HG03045 (cell line): ENCODE data around the gene IFITM2.
"Not testable (repeated sequence)": the region's sequence is repeated elsewhere in the genome, so short reads cannot be mapped to it uniquely, and the experiment has no call there.

Experiments used
- ATAC-seq: cut with Tn5 transposase; IDR thresholded peaks from one replicate; pipeline ENCODE4 v1.9.1; 2021; ENCODE audit warnings: mild to moderate bottlenecking, moderate library complexity; ENCODE audit not compliant: unreplicated experiment

Gene IFITM2

DNA sequence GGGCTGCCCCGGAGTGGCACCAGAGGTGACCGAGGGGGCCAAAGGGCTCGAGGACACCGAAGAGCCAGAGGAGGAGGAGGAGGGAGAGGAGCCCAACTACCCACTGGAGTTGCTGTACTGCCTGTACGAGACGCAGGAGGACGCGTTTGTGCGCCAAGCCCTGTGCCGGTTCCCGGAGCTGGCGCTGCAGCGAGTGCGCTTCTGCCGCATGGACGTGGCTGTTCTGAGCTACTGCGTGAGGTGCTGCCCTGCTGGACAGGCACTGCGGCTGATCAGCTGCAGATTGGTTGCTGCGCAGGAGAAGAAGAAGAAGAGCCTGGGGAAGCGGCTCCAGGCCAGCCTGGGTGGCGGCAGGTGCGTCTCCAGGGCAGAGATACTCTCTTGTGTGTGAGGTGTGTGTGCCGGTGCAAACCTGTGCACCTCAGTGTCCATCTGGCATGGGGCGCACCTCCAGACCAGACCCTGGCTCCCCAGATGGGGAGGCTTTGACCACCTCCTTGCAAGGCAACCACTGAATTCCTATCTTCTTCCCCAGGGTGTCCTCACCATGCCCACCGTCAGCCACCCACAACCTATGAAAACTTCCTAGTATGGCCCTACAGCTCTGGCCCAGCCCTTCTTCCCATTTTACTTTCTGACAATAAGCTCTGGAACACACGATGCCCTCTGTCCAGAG lies 26.0 kb upstream of the IFITM2 start:
- no peak for ATAC-seq

DNA sequence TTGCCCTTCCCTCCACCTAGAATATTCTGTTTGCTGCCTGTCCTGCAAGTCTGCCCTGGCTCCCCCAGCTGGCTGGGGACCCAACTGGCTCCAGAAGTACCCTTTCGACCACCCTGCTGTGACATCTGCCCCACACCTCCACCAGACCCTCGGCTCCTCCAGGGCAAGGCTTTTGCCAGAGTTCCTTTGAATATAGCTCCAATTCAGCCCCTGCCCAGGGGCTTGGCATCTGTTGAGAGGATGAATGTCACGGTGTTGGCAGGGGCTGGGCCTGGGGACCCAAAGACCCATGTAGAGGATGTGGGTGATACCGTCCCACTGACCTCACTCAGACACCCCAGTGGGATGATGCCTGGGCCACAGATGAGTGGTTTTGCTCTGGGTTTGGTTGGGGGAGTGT lies 25.4 kb upstream of the IFITM2 start:
- ATAC-seq, result no peak

DNA sequence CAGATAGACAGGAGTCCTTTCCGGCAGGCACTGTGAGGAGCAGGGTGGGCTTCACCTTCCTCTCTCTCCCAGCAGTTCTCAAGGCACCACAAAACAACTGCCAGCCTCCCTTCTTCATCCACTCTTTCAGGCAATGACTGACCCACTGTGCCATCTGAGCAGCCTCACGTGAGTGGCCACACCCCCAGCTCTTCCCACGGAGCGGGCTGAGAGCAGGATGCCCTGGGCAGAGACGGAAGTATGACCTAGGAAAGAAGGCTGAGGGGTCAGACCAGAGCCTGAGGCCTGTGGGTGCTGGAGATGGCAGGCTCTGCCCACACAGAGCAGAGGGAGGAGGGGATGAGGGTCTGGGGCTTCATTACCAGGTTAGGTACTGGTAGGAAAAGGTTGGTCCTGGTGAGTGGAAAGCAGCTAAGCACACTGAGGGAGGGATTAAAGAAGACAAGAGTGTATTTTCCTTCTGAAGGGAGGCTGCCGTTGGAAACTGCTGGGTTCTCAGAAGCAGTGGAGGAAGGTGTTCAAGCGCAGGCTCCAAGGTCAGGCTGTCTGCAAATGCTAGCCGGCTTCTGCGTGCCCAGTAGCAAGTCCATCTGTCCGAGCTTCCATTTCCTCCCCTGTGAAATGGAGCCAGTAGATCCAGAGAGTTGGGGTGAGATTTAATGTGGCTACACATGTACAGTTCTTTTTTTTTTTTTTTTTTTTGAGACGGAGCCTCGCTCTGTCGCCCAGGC lies 24.8 kb upstream of the IFITM2 start:
- no peak for ATAC-seq

DNA sequence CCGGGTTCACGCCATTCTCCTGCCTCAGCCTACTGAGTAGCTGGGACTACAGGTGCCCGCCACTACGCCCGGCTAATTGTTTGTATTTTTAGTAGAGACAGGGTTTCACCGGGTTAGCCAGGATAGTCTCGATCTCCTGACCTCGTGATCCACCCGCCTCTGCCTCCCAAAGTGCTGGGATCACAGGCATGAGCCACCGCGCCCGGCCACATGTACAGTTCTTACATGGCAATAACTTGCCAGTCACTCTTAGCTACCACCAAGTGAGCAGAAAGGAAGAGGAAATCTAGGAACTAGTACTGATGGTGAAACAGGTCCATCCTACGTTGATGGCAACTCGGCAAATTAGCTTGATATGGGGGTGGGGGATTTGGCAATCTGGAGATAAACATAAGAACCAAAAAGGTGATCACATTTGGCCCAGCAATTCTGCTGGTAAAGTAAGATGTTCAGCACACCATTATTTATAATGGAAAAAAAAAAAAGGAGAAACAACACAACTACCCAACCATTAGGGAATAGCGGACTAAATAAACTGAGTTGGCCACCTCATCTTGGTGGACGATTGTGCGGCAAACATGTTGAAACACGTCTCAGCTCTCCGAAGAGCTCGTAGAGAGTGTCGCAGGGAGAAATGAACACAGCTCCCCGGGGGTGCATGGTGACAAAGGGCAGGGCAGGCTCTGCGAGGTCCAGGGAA lies 24.1 kb upstream of the IFITM2 start:
- ATAC-seq, result no peak

DNA sequence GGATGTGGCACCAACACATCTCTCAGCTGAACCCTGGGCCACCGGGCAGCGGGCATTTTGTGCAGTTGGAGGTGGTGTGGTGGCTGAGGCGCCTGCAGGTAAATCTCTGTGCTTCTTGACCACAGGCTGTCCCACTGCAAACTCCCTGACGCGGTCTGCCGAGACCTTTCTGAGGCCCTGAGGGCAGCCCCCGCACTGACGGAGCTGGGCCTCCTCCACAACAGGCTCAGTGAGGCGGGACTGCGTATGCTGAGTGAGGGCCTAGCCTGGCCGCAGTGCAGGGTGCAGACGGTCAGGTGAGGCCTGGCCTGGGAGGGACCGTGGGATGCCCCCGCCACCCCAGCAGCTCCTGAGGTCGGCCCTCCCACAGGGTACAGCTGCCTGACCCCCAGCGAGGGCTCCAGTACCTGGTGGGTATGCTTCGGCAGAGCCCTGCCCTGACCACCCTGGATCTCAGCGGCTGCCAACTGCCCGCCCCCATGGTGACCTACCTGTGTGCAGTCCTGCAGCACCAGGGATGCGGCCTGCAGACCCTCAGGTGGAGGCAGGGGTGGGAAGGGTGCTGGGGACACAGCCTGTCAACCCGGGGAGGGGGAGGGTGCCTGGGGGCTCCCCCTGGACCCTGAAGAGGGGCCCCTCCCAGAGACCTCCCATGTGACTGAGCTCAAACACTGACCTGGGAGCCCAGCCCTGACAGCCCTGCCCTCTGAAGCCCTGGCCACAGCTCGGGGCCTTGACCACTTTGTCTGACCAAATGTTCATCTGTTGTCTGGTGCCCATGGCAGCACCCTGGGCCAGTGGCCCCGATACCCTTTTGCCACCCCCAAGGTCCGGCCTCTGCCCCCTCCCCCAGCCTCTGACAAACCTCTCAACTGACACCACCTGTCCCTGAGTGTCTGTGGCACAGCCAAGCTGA lies 23.3 kb upstream of the IFITM2 start:
- ATAC-seq, result no peak

DNA sequence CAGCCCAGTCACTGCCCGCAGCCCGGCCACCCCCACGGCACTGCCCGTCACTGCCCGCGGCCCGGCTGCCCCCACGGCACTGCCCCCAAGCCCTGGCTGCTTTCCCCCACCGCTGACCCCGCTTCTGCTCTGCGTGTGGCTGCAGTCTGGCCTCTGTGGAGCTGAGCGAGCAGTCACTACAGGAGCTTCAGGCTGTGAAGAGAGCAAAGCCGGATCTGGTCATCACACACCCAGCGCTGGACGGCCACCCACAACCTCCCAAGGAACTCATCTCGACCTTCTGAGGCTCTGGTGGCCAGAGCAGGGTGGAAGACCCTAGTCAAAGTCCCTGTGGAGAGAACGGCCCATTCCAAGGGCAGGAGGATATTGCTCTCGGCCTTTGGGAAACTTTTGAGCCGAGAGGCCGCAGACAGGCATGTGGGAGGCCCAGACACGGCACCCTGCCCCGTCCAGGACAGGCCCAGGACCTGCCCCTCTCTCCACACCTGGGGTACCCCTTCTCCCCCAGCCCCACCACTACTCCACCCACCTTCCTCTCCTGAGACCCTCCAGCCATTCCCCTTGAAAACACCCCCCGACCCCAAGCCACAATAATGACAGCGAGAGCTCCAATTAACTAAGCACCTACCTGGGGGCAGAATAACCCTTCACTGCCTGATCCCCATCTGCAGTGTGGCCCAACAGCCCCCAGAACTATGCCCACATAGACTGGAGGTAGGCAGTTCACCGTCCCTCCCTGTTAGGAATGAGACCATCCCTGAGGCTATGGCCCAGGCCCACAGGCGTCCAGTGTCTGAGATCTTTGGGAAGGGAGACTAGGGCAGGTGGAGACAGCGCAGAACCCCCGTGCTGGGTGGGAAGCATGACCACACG lies 22.4 kb upstream of the IFITM2 start:
- no peak for ATAC-seq

DNA sequence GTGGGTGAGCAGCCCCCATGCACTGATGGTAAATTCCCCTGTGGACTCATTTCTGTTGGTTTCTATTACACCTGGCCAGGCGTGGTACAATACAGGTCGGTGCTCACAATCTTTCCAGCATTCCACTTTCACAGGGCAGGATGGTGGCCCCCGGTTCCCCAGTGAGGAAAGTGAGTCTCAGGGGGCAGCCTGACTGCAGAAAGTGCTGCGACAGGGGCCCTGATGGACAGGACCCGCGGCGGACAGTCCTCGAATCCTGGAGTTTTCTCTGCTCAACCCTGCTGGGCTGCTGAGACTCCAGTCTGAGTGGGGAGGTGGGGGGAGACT lies 21.8 kb upstream of the IFITM2 start:
- no peak for ATAC-seq

DNA sequence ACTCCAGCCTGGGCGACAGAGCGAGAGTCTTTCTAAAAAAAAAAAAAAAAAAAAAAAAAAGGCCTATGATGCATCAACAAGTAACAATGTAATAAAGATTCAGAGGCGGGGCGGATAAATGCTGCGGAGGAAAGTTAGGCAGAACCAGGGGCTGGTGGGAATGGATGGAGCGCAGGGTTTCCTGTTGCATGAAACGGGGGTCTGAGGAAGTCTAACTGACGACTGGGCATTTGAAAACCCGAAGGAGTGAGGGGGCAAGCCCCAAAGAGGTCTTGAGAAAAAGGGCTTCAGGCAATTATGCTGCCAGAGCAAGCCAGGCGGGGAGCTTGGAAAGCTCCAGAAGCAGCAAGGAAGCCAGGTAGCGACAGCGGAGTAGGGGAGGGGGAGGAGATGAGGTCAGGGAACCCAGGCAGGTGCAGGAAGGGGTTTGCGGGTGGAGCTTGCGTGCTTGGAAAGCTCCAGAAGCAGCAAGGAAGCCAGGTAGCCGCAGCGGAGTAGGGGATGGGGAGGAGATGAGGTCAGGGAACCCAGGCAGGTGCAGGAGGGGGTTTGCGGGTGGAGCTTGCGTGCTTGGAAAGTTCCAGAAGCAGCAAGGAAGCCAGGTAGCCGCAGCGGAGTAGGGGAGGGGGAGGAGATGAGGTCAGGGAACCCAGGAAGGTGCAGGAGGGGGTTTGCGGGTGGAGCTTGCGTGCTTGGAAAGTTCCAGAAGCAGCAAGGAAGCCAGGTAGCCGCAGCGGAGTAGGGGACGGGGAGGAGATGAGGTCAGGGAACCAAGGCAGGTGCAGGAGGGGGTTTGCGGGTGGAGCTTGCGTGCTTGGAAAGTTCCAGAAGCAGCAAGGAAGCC lies 20.4 kb upstream of the IFITM2 start:
- not testable (repeated sequence) for ATAC-seq

DNA sequence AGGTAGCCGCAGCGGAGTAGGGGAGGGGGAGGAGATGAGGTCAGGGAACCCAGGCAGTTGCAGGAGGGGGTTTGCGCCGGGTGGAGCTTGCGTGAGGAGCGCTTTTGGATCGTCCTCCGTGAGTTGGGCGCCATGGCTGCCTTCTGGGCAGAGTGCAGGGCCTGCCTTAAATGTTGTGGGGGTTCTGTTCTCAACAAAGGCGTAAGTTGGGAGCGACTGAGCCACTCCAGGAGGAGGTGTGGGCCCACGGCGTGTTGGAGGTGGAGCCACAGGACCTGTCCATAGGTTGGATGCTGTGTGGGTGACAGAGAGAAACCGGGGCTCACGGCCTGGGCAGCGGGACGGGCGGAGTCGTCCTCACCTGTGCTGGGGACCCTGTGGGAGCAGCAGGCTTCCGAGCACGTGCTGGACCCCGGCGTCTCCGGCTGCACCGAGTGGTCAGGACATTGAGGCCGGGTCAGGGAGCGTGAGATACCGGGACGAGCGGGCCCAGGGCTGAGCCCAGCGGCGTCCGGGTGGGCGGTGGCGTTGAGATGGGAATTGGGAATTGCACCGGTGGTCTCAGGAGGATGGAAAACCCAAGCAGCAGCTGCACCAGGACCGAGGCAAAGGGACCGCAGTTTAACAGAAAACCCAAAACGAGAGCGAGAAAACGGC lies 19.7 kb upstream of the IFITM2 start:
- ATAC-seq, result no peak

DNA sequence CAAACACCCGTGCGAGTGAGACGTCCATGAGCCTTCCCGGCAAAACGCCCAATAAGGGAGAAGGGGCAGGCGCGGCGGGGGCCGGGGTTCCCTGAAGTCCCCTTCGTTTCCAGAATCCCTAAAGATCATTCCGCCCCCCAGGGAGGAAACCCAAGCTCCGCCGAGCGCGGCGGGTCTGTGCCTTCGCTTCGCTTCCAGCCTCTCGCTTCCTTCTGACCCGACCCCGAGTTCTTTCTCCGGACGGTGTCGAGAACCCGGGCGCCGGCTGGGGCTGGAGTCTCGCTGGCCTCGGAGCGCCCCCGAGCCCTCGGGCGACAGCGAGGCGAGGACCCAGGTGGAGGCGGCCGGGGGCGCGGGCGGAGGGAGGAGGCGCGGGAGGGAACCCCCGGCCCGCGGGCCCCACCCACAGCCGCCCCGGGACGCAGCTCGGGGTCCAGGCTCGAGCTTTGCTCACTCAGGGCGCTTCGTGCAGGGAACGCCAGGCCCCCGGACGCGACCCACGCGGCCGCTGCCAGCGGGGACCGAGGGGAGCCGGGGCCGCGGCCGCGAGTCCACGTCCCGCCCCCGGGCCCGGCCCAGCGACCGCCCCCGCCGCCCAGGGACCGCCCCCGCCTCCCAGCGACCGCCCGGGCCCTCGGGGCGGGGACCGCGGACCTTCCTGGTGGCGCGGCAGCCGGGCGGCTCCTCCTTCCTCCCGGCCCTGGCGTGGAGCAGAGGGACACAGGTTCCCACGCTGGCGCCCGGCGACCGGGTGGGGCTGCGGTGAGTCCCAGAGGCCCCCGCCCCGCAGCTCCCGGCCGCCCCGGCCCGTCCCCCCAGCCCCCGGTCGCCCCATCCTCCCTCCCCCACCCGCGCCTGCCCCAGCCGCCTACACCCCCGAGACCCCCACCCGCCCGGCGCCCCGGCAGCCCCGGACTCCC lies 18.9 kb upstream of the IFITM2 start, which contains the start of gene PGGHG:
Gene PGGHG, plus strand, starts transcription at position 649 of the 920 bp plus-strand sequence. CDS start 691 bp downstream, outside the sequence.
- peak; percentile 74 for ATAC-seq

DNA sequence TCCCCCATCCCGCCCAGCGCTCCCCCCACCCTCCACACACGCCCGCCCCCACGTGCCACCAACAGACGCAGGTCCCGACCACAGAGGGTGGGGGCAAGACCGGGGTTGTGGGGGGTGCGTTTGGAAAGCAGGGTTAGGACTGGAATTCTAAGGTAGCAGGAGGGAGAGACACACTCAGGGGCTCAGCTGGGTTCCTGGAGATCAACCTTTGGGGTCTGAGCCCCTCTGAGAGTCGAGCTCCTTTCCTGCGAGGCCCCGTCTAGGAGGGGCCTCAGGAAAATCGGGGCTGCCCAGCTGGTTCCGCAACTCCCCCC lies 18.3 kb upstream of the IFITM2 start:
- no peak for ATAC-seq

DNA sequence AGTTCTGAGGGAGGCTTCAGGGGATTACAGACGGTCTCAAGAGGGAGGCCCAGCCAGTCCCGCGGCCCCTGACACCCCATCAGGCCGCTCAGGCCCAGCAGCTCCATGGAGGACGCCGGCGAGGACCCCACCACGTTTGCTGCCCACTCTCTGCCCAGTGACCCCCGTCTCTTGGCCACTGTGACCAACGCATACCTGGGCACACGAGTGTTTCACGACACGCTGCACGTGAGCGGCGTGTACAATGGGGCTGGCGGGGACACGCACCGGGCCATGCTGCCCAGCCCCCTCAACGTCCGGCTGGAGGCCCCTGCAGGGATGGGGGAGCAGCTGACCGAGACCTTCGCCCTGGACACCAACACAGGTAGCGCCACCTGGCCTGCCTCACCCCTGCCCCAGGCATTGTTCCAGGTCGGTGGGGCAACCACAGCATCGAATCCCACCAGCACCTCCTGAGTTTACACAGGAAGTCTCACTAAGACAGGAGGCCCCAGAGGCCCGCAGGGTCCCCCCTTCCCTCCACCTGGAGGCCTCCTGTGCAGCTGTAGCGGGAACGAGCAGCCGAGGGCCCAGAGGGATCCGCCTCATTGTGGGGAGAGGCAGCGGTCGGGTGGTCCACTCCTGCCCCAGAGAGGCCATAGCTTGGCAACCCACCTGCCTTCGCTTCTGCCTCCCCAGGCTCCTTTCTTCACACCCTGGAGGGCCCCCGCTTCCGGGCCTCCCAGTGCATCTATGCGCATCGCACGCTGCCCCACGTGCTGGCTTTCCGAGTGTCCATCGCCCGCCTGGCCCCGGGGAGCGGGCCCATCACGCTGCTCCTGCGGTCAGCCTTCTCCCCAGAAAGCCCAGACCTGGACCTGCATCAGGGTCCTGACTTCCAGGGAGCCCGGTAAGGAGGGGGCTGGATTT lies 17.6 kb upstream of the IFITM2 start:
- no peak for ATAC-seq

DNA sequence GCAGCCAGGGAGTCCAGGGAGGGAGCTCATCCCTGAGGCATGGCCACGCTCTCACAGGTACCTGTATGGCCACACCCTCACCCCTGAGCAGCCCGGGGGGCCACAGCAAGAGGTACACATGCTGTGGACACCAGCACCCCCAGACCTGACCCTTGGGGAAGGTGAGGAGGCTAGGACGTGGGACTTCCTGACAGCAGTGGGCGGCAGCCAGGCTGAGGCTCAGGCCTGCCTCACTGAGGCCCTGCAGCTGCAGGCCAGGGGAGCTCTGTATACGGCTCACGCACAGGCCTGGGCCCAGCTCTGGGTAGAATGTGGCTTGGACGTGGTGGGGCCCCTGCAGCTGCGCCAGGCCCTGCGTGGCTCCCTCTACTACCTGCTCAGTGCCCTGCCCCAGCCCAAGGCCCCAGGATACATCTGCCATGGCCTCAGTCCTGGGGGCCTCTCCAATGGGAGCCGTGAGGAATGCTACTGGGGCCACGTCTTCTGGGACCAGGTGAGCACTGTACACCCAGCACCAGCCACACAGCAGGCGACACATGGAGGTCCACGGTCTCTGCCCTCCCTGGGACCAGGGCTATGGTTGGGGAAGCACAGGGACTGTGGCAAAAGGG lies 16.9 kb upstream of the IFITM2 start:
- ATAC-seq, result no peak

DNA sequence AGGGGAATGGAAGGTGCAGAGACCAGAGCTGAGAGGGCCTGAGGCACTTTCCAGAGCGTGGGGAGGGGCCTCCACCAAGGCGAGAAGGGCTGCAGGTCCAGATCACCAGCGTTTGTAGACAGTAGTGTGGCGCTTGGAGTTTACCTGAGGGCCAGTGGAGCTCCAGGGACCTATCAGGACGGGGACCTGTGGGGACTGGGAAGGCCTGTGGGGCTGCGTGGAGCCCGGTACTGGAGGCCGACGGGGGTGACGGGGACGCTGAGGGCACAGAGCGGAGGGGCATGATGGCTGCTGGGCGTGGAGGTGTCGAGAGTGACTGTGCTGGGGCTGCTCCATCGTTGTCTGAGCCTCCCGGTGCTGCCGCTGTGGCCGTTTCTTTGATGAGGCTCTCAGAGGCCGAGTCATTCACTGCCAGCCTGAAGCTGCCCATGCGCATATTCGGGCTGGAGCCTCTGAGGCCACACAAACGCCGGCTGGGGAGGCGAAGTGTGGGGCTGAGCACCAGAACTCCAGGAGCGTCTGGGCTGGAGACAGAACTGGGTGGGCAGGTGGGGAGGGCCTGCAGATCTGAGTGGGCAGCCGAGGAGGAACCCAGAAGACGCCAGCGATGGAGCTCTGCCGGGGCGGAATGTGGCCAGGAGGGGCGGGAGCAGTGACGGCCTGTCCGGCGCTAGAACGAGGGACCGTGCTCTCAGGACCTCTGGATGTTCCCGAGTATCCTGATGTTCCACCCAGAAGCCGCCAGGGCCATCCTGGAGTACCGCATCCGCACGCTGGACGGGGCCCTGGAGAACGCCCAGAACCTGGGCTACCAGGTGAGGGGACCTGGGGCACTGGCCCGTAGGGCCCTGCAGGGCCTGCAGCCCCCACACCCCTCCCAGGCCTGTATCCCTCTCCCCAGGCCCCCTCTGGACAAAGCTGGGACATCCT lies 16.1 kb upstream of the IFITM2 start:
- no peak for ATAC-seq
